ENCODE measurements around the gene TRIP4.

- TF ChIP-seq, protein P1, sequence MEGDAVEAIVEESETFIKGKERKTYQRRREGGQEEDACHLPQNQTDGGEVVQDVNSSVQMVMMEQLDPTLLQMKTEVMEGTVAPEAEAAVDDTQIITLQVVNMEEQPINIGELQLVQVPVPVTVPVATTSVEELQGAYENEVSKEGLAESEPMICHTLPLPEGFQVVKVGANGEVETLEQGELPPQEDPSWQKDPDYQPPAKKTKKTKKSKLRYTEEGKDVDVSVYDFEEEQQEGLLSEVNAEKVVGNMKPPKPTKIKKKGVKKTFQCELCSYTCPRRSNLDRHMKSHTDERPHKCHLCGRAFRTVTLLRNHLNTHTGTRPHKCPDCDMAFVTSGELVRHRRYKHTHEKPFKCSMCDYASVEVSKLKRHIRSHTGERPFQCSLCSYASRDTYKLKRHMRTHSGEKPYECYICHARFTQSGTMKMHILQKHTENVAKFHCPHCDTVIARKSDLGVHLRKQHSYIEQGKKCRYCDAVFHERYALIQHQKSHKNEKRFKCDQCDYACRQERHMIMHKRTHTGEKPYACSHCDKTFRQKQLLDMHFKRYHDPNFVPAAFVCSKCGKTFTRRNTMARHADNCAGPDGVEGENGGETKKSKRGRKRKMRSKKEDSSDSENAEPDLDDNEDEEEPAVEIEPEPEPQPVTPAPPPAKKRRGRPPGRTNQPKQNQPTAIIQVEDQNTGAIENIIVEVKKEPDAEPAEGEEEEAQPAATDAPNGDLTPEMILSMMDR (conservative IDR thresholded peaks at IDR 0.05; ENCODE audit: low read length) = no peak
- no peak for TF ChIP-seq EZH2phosphoT487 (IDR thresholded peaks at IDR 0.05; ENCODE audit: borderline replicate concordance, low read depth, low read length)
Observed at GRCh38 chr15:64502551-64502950, 114.9 kb downstream of the TRIP4 start.
